HG03064 (cell line): Measurements from ENCODE around the gene ATP11A.

Experiments
- ATAC-seq: cut with Tn5 transposase; IDR thresholded peaks from one replicate; pipeline ENCODE4 v1.9.1; 2021; ENCODE audit warnings: low read depth; ENCODE audit not compliant: unreplicated experiment

The ATP11A gene

DNA sequence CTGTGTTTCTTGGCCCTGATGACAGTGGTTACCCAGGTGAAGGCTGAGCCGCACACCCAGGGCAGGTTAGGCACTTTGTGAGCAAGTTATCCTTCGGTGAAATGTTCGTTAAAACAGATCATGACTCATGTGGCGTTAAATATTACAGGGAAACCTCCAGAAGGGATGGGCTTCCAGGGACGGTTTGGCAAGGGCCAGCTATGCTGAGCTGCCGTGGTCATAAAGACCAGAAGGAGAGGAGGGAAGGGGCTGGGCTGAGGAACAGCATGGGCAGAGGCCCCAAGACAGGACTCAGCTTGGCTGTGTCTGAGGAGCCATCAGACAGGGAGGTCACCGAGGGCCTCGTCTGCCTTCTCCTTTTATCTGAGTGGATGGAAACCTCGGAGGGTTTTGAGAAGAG, 47.5 kb downstream of the ATP11A start:
- no peak for ATAC-seq

DNA sequence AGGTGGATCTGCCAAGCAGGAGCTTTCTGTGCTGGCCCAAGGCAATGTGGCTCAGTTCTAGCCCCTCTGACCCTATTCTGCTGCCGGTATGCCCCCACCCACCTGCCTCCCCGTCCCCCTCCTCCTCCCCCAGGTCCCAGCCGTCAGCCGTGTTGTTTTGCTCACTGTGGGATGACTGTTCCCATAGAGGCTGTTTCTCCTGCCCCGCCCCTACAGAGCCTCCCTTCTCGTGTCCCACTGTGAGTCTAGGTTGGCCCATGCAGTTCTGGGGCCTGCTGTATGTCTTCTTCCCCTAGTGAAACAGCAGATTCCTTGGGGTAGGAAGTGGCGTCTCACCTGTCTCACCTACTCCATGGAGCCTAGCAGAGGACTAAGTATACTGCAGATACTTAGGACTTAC, 48.8 kb downstream of the ATP11A start:
- no peak for ATAC-seq

DNA sequence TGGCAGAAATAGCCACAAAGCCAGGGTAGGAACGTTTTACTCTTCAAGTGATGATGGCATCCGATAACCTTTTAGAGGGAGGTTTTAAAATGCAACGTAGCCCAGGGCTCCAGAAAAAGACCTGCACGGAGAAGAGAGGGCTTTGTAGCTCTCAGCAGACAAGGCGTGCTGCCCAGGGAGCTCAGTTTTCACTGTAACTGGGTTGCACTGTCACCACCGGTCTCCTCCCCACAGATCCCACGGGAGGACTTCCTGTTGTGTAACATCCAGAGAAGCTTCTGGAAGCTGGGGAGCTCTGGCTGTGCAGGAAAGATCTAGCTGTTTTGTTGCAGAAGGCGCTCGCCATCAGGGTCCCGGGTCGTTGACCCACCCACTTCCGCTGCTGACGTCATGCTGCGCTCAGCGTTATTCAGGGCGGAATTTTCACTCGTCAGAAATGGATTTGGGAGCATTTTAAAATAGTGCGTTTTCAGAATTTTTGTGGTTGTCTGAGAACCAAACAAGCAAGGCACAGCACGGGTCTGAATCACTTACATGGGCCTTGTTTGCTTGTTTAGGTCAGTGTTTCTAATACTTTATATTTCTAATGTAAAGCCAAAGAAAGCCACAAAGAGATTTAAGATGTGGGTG, 50.8 kb downstream of the ATP11A start:
- no peak for ATAC-seq

DNA sequence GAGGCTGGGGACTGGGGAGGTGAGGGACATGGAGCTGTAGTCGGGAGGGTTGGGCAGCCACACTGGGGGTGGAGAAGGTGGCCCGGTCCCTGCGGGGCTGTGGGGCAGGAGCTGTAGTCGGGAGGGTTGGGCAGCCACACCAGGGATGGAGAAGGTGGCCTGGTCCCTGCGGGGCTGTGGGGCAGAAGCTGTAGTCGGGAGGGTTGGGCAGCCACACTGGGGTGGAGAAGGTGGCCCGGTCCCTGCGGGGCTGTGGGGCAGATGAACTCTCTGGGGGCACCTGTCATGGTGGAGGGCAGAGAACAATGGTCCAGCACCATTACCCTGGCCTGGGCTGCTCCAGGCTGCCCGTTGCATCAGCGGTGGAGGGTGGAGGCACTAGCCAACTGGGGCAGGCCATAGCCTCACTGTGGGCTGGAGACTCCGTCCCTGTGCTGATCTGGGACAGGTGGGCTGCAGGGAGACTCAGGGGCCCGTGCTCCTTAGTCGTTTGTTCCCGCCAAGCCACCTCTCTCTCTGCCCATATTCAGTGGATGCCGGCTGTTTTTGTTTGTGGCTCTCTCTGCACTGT, 51.4 kb downstream of the ATP11A start:
- ATAC-seq, result no peak

DNA sequence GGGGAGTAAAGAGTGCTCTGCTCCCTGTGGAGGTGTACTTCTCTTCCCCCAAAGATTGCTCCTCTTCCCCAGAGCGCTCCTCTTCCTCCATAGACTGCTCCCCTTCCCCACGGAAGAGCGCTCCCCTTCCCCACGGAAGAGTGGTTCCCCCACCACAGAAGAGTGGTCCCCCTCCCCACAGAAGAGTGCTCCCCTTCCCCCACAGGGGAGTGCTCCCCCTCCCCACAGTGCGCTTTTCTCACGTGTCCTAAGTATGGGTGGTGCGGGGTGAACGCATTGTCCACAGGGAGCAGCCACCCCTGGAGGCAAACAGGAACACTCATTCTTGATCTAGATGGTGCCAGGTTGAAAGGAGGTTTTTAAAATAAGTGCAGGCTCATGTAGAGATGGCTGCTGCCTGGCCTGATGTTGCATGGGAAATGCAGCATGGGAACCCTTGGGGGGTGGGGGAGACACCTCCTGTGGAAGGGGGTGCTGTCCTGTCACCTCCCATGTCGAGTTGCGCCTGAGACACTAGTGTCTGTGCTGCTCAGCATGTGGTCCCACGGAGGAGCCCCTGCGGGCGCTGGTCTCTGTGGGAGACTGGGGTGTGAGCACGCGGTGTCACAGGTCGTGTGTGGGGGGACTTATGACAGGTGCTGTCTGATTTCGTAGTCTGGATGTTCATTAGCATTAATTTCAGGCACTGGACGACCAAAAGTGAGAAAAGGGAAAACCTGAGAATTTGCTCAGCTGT, 52.2 kb downstream of the ATP11A start:
- no peak for ATAC-seq

DNA sequence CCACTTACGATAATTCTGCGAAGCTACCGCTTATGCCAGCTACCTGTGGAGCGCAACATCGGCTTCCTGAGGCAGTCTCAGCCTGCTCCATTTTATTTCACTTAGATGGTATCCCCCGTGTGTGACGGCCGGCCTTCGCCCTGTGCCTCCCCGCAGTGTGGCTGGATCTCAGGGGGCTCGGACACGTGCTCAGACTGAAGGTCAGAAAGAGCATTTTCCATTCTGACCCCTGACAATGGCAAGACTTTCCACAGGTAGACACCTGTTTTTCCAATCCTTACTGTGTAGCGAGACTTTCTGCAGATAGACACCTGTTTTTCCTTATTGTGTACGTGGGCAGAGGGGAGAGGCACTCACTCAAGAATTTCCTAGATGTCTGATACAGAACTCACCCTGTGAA, 52.7 kb downstream of the ATP11A start:
- no peak for ATAC-seq

DNA sequence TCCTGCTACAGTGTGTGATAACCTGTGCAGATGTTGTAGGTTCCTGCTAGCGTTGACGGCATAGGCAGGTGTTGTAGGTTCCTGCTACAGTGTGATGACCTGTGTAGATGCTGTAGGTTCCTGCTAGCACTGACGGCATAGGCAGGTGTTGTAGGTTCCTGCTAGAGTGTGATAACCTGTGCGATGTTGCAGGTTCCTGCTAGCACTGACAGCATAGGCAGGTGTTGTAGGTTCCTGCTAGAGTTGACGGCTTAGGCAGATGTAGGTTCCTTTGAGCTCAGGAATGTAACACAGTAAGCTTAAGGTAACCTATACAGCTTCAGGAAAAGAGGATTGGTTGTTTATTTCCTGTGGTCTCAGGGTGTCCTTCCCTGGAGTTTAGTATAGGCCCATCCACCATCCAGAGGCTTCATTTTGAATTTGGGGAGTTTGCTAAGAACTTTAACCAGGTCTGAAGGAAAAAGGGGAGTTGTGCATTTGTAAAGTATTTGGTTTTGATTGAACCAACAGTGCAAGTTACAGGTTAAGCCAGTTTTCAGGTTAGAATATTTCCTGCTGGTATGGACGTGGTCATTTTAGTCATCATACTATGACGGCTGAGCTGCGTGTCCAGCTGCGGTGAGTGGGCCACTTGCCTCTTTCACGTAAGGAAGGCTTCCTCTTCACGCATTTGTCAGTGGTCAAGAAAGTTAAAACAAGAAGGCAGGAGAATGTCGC, 53.8 kb downstream of the ATP11A start:
- ATAC-seq, result no peak

DNA sequence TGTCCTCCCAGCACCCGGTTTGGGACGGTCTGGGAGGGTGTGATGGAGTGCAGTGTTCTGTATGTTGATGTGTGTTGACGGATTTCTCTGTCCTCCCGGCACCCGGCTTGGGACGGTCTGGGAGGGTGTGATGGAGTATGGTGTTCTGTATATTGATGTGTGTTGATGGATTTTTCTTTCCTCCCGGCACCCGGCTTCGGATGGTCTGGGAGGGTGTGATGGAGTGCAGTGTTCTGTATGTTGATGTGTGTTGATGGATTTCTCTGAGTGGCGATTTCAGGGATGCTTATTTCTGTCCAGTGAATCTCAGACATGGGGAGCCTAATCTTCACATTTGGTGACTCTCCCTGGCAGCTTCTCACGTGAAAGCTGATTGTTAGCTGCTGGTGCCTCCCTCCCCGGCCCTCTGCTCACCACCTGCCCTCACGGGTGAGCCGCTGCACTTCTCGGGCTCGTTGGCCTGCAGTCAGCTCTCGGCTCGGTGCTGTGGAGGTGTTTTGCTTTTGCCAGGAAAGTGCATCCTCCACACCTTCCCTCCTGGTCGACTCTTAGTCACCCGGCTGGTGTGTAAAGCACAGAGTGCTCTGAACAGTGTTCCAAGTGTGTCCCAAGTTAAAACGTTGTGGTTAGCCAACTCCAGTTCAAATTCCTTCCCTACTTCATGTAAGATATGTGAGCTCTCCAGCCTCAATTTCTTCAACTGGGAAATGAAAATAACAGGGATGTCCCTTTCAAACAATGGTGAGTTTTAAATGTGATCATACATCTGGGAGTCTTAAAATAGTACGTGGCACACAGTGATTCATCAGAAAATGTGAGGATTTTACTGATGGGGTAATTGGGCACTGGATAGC, 54.6 kb downstream of the ATP11A start:
- no peak for ATAC-seq

DNA sequence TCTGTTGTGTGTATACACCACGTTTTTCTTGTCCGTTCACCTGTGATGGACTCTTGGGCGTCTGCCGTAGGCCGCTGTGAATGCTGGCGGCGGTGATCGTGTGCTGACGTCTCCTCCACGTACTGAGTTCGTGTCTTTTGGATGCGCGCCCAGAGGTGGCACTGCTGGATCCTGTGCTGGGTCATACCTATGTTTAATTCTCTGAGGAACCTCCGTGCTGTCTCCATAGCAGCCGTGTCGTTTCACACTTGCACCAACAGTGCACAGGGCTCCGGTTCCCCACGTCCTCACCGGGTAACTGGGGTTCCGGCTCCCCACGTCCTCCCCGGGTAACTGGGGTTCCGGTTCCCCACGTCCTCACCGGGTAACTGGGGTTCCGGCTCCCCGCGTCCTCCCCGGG, 56.2 kb downstream of the ATP11A start:
- no peak for ATAC-seq

DNA sequence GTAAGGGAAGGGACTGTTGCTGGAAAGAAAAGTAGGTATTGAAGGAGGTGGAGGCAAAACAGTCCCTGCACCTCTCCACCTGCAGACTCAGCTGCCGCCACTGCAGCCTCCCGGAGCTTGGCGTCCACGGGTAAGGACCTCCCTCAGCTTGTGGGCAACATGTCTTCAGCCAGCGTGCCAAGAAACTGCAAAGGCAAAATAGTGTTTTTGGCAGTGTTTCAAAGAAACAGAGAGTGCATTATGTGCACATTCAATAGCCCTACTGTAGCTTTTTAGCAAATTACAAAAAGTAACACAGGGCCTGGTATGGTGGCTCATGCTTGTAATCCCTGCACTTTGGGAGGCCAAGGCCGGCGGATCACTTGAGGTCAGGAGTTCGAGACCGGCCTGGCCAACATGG, 57.4 kb downstream of the ATP11A start:
- no peak for ATAC-seq

DNA sequence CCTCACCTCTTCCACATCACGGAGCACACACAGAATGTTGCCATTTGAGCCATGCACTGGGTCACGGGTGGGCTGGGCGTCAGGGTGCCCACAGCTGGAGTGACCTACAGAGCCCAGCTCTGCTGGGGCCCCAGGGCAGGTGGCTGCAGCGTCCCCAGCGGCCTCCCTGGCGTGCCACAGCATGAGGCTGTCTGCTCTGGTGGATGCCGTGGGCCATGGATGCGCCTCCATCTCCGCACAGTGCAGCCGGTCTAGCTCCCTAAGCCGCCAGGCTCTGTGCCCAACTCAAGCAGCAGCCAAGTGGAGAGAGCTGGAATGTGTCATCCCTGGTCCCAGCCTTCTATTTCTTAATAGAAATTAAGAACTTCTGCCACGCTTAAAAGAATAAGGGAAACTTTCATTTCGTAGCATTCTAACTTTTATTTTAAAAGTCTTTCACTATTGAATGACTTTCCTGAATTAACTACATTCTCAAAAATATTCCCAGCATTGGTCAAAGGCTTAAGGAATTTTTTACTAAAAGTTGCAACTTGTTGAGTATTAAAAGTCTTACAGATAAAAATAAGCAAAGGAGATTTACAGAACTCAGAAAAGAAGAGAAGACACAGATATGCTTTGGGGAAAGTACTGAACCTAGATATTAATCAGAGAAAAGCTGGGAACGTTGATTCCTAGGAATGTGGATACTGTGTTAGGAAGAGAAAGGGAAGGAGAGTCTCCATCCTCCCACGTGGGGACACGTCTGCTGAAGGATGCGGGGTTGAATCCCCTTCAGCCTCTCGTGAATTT, 59.3 kb downstream of the ATP11A start:
- no peak for ATAC-seq

DNA sequence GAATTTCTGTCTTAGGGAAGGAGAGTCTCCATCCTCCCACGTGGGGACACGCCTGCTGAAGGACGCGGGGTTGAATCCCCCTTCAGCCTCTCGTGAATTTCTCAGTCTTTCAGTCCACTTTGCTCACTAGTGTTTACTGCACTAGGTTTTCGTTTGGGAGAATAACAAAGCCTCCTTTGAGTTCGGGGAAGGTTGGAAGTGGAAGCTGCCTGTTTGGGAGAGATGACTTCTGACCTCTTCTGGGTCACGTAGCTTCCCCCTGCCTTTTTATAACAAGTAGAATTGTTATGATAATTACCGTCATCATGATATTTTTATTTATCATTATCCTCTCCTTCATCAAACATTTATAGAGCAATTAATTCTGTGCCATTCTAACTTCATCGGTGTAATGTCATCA, 60.7 kb downstream of the ATP11A start:
- ATAC-seq, result no peak

DNA sequence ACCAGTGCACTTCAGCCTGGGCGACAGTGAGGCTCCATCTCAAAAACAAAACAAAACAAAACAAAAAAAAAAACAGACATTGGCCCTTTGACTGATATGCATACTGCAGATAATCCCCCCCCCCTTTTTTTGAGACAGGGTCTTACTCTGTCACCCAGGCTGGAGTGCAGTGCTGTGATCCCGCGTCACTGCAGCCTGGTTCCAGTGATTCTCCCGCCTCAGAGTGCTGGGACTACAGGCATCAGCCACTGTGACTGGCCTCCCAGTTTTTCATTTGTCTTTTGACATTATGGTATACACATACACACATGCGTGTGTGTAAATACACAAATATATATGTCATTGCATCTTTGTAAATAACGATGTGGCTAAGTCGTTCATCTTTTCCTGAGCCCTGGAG, 61.8 kb downstream of the ATP11A start:
- no peak for ATAC-seq

DNA sequence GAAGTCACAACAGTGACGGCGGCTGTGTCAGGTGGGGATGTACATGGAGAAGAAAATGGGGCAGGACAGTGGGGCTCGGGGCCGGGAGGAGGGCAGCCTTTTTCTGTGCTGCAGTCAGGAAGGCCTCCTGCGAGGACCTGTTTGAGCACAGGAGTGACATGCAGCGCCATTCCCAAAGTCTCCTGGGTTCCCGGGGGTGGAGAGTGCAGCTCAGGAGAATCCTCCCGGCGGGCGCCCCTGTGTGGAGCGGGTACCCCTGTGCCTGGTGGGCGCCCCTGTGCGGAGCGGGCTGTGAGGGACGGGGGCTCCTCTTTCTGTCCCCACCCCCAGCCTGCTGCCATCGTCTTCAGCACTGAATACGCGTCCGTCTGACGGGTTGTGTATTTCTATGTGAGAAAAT, 62.4 kb downstream of the ATP11A start:
- ATAC-seq, result no peak

DNA sequence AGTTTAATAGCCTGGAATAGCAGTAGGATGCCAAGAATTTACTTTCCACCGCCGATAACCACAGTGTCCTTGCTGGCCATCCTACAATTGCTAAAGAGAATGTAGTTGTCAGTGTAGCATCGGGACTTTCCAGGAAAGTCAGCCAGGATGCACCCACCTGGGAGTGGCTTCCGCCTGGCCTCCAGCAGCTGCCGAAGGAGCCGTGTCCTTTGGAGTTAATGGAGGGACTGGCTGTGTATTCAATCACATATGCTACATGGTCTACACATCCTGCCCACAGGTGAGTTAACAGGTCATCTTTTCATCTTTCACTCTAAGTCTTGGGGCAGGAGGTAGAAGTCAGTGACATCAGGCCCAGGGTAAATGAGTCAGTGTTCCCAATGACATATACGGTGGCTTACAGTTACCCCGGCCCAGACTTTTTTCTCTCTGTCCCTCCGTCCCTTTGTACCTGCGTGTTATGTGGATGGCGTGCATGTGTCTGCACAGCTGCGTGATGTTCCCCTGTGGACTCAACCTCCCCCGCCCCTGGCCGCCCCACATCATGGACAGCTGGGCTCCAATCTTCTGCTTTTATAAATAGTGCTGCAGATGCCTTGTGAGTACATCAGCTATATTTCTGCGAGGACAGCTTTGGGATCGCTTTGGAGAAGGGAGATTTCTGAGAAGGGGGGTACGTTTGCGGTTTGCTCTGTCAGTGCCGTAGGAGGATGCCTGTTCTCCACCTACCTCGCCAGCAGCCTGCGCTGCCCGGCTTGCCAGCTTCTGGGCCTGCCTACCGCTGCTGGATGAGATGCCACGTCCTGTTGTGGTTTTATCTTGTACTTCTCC, 63.1 kb downstream of the ATP11A start:
- no peak for ATAC-seq

DNA sequence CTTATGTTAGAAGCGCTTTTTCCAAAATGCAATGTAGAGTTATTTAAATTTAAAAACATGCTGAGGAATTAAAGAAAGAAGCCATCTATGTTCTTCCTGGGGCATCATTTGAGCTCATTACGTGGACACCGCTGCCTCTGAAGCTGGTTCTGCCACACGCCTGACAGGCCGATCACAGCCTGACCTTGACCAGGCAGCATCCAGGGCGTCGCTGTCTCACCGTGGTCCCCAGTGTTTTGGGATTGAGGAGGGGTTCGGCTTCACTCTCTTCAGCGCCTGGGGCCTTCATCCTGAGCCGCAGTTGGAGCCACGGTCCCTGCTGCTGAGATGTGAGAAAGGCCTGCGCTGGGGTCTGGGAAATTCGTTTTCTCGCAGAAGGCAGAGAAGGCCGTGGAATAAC, 64.0 kb downstream of the ATP11A start:
- ATAC-seq, result no peak

DNA sequence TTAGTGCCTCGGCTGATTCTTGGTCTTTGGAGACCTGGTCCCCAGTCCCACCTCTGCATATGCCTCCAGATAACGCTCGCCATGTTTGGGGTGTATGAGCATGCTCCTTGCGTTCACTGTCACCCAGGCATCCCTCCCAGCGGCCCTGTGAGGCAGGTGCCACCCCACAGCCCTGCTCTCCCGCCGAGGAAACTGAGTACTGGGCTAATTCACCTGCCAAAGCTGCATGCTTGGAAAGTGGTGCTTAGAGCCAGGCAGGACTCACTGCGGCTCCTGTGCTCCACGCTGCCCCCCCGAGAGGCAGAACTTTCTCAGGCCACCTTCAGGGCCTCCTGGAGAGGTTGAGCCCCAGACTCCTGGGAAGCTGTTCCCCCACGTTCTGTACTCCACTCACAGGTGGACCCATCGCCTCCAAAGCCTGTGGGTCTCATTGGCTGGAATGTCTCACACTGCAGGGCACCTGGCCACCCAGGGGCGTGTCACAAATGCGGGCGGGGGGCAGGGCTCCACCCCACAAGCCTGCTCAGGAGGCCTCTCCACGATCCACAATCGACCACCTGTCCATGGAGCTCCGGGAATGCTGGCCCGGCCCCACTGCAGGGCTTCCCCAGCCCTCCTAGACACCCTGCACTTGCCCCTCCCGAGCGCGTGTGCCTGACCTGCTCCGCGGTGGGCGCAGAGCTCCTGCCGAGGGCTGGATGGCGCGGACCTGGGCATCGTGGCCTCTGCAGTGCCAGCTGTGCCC, 64.6 kb downstream of the ATP11A start:
- ATAC-seq, result no peak

DNA sequence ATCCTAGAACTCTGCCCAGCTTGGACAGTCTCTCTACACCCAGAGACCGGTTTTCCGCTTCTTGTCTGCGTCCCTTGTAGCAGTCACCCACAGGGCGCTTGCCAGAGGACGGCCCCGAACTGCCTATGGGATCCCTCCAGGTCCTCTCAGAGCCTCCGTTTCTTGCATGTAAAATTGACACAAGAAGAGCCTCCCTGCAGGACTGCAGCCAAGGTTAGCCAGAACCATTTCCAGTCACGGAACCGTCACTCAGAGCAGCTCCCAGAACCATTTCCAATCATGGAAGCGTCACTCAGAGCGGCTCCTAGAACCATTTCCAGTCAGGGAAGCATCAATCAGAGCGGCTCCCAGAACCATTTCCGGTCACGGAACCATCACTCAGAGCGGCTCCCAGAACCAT, 65.5 kb downstream of the ATP11A start:
- ATAC-seq, result no peak
